SH-SY5Y (cell line): ENCODE data around the gene MAD2L1BP.

ENCODE experiments used
- GATA2 ChIP-seq: IDR thresholded peaks from 2 replicates; pipeline ENCODE4 v1.6.1; 2011; ENCODE audit warnings: mild to moderate bottlenecking, low read depth, low read length
- GATA3 ChIP-seq: IDR thresholded peaks from 2 replicates; pipeline ENCODE4 v1.6.1; 2011; ENCODE audit warnings: low read depth, mild to moderate bottlenecking, low read length, moderate library complexity

- TF ChIP-seq GATA2 (no peak), GATA3 (no peak)
These were observed 25.2 kb upstream of the MAD2L1BP start for GRCh38 chr6:43610431-43610830.
